PC-3 (cell line): ENCODE measurements around the gene FRMD4B.

Experiments
- EZH2 ChIP-seq: fragments of 300-600 bp; sonication (generic); IDR thresholded peaks from one replicate; pipeline ENCODE4 v1.6.1; 2017; ENCODE audit warnings: antibody characterized with exemption, mild to moderate bottlenecking, low read length; ENCODE audit not compliant: unreplicated experiment
- TF ChIP-seq, protein P1 (sequence below): fragments of 300-600 bp; sonication (generic); conservative IDR thresholded peaks from 2 replicates; pipeline ENCODE4 v1.5.1; 2017; ENCODE audit warnings: antibody characterized with exemption, low read depth, mild to moderate bottlenecking, low read length

DNA sequence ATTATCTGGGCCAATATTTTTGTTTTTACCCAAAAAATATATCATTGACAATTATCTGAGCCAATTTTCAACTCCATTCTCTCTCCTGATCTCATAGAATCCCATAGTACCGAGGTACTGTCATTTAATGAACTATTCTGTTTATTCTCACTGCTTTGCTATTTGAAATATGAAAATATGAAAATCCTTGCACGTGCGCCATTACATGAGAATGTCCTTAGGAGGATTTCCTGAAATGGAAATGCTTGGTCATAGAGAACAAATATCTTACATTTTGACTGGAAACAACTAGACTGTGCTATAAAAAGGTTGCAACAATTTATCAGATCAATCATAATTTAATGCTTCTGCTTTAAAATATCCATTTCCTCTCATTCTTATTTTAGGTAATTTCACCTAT is 18.3 kb downstream of the FRMD4B start:
- TF ChIP-seq, protein P1, sequence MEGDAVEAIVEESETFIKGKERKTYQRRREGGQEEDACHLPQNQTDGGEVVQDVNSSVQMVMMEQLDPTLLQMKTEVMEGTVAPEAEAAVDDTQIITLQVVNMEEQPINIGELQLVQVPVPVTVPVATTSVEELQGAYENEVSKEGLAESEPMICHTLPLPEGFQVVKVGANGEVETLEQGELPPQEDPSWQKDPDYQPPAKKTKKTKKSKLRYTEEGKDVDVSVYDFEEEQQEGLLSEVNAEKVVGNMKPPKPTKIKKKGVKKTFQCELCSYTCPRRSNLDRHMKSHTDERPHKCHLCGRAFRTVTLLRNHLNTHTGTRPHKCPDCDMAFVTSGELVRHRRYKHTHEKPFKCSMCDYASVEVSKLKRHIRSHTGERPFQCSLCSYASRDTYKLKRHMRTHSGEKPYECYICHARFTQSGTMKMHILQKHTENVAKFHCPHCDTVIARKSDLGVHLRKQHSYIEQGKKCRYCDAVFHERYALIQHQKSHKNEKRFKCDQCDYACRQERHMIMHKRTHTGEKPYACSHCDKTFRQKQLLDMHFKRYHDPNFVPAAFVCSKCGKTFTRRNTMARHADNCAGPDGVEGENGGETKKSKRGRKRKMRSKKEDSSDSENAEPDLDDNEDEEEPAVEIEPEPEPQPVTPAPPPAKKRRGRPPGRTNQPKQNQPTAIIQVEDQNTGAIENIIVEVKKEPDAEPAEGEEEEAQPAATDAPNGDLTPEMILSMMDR: no peak
- no peak for TF ChIP-seq EZH2
